H1 (cell line): ENCODE measurements around the gene ZSCAN16. TPM values are rescaled to one million over a fixed set of nuclear protein-coding genes. Genes with fewer than 3 reads are reported as not detected.
A peak's percentile ranks its signal among the peaks of the same experiment; 100 is the strongest.

Experiments
- SIN3A ChIP-seq, 2 experiments: IDR thresholded peaks in 1 of 2; conservative IDR thresholded peaks in 1 of 2; 2 replicates each; pipeline ENCODE4 v1.6.1; 2011 to 2012; ENCODE audit warnings: low read length in 2 of 2, improper control_type of control experiment in 1 of 2, low read depth in 1 of 2, mild to moderate bottlenecking in 1 of 2
- SRF ChIP-seq: IDR thresholded peaks from 2 replicates; pipeline ENCODE4 v1.6.1; 2011; ENCODE audit warnings: mild to moderate bottlenecking, low read depth, low read length, moderate library complexity
- TAF7 ChIP-seq: optimal IDR thresholded peaks from 2 replicates; pipeline ENCODE3; 2011; ENCODE audit warnings: low read depth, mild to moderate bottlenecking, inconsistent platforms, low read length, moderate library complexity, borderline replicate concordance
- polyA plus RNA-seq, 7 experiments: library from polyadenylated mRNA; depleted of rRNA in 3 of 7; stranded (reverse) in 5 of 7; unstranded in 2 of 7; fragments of >200 nt in 5 of 7; fragments of 200-250 nt in 2 of 7; gene quantifications; 1 replicate in 5 of 7; 2 replicates in 1 of 7; 4 replicates in 1 of 7; pipeline versions ENCODE4 v1.2.1 to v1.2.3, GENCODE V29; 2011 to 2013; ENCODE audit warnings: missing spikeins in 2 of 7, mixed read lengths in 2 of 7
- total RNA-seq: library from RNA; stranded (reverse); fragmentation: NEBNext Ultra II Directional; extraction: Animal tissue kit (Norgen Biotek cat#: 25700); gene quantifications from 2 replicates; pipeline ENCODE4 v1.2.1, GENCODE V29; 2021

ZSCAN16 gene
- total and polyA plus RNA-seq, 2 of the 8 experiments (the other 6 are each of a cell fraction or from before 2014, with no cell fraction given), result 3.6 to 9.4 TPM

DNA sequence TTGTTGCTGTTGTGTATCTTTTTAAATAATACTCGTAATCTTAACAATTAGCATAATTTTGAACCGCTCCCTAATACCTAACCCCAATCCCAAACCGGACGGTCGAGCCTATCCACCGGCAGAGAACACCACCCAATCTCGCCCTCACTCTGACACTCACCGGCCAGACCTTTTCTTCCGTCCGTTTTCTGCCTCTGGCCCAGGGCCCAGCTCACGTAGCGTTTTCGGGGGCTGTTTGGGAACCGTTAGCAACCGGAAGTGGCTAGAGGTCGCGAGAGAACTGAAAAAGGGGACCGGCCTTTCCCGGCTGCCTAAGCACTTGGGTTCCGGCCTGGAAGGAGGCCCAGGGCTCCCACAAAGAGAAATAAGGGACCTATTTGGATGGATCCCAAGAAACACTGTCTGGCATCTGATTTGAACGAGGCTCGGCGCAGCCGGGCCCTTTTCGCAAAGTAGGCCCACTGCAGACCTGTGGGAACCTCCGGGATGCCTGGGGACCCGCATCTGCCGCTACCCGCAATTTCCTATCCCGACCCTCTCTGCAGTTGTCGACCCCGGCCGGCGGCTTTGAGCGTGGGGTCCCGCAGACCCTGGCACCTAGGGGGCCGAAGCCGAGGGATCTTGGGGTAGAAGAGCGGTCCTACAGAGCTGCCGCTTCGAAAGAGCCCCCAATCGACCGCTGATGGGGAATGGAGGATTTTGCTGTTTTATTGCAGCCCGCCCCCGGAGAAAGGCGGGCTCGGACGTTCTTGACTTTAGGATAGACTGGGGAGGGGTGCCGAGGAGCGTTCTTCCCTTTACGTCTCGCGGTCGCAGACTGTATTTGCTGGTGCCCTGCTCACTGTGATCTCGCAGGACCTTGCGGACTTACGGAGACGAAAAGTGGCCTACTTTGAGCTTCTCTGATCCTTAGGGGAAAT is 12.4 kb downstream of the ZSCAN16 start (continued):
- peak; percentile 62 to 94; a peak in 2 of 4 replicates for TF ChIP-seq SIN3A (conservative IDR thresholded peaks at IDR 0.05 in 1 of 2, IDR thresholded peaks at IDR 0.05 in 1 of 2; ENCODE audit: low read depth in 1 of 2, low read length in 2 of 2)
- TF ChIP-seq TAF7, result peak; percentile 50
- peak; percentile 64 for TF ChIP-seq SRF
